H1 (cell line): ENCODE measurements around the gene CST6.

Experiments used
- EZH2 ChIP-seq: fragments of 200-600 bp; sonication (generic); IDR thresholded peaks from 2 replicates; pipeline ENCODE4 v1.7.1; 2012; ENCODE audit warnings: low read depth, mild to moderate bottlenecking, moderate library complexity, low read length, inconsistent platforms; ENCODE audit not compliant: severe bottlenecking
- RAD21 ChIP-seq, 2 experiments: IDR thresholded peaks in 1 of 2; conservative IDR thresholded peaks in 1 of 2; 2 replicates each; pipeline ENCODE4 v1.6.1; 2011; ENCODE audit warnings: low read depth in 2 of 2, low read length in 2 of 2, improper control_type of control experiment in 1 of 2, inconsistent platforms in 1 of 2, mild to moderate bottlenecking in 1 of 2, moderate library complexity in 1 of 2

DNA sequence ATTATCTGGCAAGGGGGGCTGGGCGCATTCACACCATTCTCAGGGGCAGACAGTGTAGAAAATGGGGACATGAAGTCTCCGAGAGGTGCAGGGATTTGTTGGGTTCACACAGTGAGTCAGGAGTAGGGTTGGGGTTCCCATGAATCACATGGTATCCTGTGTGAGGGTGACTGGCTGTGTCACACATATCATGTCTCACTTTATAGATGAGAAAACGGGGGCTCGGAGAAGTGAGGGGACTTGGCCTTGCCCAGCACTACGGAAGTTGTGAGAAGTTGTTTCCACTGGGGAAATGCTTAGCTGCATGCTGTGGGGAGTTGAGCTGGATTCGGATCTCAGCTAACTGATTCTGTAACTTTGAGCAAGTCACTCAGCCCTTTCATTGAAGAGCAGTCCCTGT lies 32.9 kb downstream of the CST6 start:
- TF ChIP-seq EZH2: no peak
- no peak for TF ChIP-seq RAD21 (IDR thresholded peaks at IDR 0.05 in 1 of 2, conservative IDR thresholded peaks at IDR 0.05 in 1 of 2; ENCODE audit: low read depth in 2 of 2, low read length in 2 of 2)
